Prostate gland (tissue), 2 donors: ENCODE results near the gene SRPK1. TPM values are rescaled to one million over a fixed set of nuclear protein-coding genes. Genes with fewer than 3 reads are reported as not detected.
A peak's percentile ranks its signal among the peaks of the same experiment; 100 is the strongest.

ENCODE experiments used
- DNase-seq: peaks from one replicate; pipeline ENCODE4 v3.0.0-alpha.2; 2019; ENCODE audit warnings: low spot score
- H3K27ac ChIP-seq, 2 donors: fragments of 200-600 bp; sonication (generic); 2 replicates each; pipeline ENCODE4 v1.5.1; 2017 to 2019
- H3K27me3 ChIP-seq: fragments of 200-600 bp; sonication (generic); replicated peaks from 2 replicates; pipeline ENCODE4 v1.5.1; 2019; ENCODE audit not compliant: insufficient read depth
- H3K36me3 ChIP-seq, 2 donors: fragments of 200-600 bp; sonication (generic); 1 replicate in 1 of 2; 2 replicates in 1 of 2; pipeline versions ENCODE4 v1.5.1 to v1.8.1; 2017 to 2019
- H3K4me1 ChIP-seq: fragments of 200-600 bp; sonication (generic); replicated peaks from 2 replicates; pipeline ENCODE4 v1.5.1; 2019
- H3K4me3 ChIP-seq, 2 donors: fragments of 200-600 bp; sonication (generic); 2 replicates each; pipeline ENCODE4 v1.5.1; 2017 to 2019
- H3K9me3 ChIP-seq: fragments of 200-600 bp; sonication (generic); 2 replicates; pipeline ENCODE4 v1.5.1; 2017
- CTCF ChIP-seq, 4 experiments: fragments of 200-600 bp in 2 of 4; fragments of 450-650 bp in 2 of 4; sonication (generic) in 2 of 4; IDR thresholded peaks; 1 replicate in 3 of 4; 2 replicates in 1 of 4; pipeline ENCODE4 v1.5.1; 2016 to 2019; ENCODE audit warnings: antibody characterized with exemption in 4 of 4, mild to moderate bottlenecking in 2 of 4, moderate library complexity in 2 of 4
- POLR2A ChIP-seq: fragments of 450-650 bp; IDR thresholded peaks from one replicate; pipeline ENCODE4 v1.6.1; 2016; ENCODE audit warnings: antibody characterized with exemption, mild to moderate bottlenecking
- POLR2AphosphoS5 ChIP-seq: sonication (generic); formaldehyde crosslinking; IDR thresholded peaks from one replicate; pipeline ENCODE4 v1.6.1; 2017; ENCODE audit warnings: antibody characterized with exemption
- WGBS: methylation state at CpG from one replicate; pipeline ENCODE4 v1.1.5; 2018; 5-methylcytosine and 5-hydroxymethylcytosine counted together
- intact Hi-C: fragments of 100-400 bp; cut with DNase I; formaldehyde crosslinking; loops from one replicate; pipeline ENCODE4 v1.14.2; 2022
- total RNA-seq, 2 donors: library from RNA; depleted of rRNA; stranded (reverse); fragments of >200 nt; gene quantifications; one replicate each; pipeline ENCODE4 v1.1.0, GENCODE V29; 2016

Gene SRPK1
- total RNA-seq: 10 to 100 TPM; 19.4 to 59.4 TPM

DNA sequence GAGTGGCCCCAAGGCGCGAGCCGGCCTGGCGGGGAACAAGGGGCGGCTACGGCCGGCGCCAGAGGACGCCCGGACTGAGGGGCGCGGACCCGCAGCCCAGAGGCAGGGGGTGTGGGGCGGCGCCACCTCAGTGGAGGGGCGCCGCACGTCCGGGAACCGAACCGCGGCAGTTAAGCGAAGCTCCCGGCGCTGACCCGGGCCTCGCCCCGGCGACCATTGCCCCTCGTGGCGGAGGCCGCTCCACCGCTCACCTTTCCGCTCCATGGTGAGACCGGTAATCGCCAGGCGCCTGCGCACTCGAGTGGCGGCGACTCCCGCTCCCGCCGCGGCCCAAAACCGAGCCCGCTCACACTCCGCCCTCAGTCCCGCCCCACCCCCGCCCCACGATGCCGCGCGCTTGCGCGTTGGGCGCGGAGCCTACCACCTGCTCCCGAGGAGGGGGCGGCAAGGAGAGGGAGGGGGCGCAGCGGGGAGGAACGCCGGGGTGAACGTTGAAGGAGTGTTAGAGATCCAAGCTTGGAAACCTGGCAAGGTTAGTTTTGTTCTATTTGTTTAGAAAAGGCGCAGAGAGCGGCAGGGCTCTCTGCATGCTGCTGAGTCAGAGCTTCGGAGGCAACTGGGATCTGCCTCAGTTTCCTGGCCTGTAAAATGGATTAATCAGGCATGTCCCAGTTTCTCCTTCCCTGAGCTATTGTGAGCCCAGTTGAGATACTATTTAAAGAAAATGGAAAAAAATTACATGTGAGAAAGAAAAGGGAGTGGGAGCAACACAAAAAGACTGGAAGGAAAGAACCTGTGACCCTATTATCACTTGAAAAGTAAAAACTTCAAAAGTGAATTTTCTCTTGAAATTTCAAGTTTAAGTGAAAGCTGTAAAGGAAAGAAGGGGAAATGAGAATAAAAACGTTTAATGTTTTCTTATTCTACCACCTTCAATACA is at the start of gene SRPK1:
TSS of gene SRPK1 (minus strand) at position 306 of the 940 bp plus-strand sequence. CDS start at position 264, 42 bp downstream.
- intact Hi-C loops: no loop called here
- peak within 1 kb of the TSS; percentile 62 to 75 for H3K27ac ChIP-seq
- DNase-seq: peak; percentile 84
- H3K4me3 ChIP-seq: peak within 1 kb of the TSS; percentile 86 to 89
- no peaks in the 10 kb centered on the region for H3K9me3 ChIP-seq
- no peaks in the 10 kb centered on the region for H3K36me3 ChIP-seq
- no peaks in the 10 kb centered on the region for H3K4me1 ChIP-seq
- H3K27me3 ChIP-seq: no peaks in the 10 kb centered on the region
- TF ChIP-seq POLR2A (peak; percentile 86), CTCF (IDR thresholded peaks at IDR 0.05) (no peak), POLR2AphosphoS5 (peak; percentile 90)
- WGBS: 1% methylated on average over 41 of the region's 69 CpGs

DNA sequence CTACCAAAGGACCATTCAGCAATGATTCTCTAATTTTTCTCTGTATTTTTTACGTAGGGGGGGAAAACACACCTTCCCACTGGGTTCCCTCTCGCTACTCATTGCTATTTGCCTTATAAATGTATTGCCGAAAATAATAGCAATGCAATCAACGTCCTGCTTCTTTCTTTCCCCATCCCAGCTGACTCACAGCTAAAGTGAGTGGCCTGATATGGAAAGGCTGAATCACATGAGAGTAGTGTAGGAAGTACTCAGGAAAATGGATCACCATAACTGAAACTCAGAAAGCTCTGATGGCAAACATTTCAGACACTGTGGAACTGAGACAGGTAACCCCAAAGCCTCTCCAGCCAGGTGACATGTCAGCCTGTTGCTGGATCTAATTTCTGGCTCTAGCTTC is 49.3 kb upstream of the SRPK1 start:
- no peak for TF ChIP-seq CTCF (IDR thresholded peaks at IDR 0.05)
- Histone ChIP-seq H3K36me3 (no peaks in the 10 kb centered on the region), H3K4me1 (no peaks in the 10 kb centered on the region), H3K27me3 (no peaks in the 10 kb centered on the region), H3K27ac (no peak overlapping the region), H3K4me3 (no peak overlapping the region), H3K9me3 (no peaks in the 10 kb centered on the region)
- WGBS: 84% methylated on average over 4 of the region's 4 CpGs
- intact Hi-C loops: no loop called here
- no peak for DNase-seq

GRCh38 chr6:35969646-35970045 is 48.7 kb upstream of the SRPK1 start:
- TF ChIP-seq POLR2AphosphoS5 (no peak), CTCF (IDR thresholded peaks at IDR 0.05) (no peak), POLR2A (no peak)
- Histone ChIP-seq H3K4me3 (no peak overlapping the region), H3K4me1 (no peaks in the 10 kb centered on the region), H3K27ac (no peak overlapping the region), H3K9me3 (no peaks in the 10 kb centered on the region), H3K27me3 (no peaks in the 10 kb centered on the region), H3K36me3 (no peaks in the 10 kb centered on the region)
- DNase-seq: no peak
- intact Hi-C loops: no loop called here

- no peaks in the 10 kb centered on the region for H3K4me1 ChIP-seq
- no peak overlapping the region for H3K4me3 ChIP-seq
- TF ChIP-seq POLR2A (no peak), CTCF (IDR thresholded peaks at IDR 0.05) (no peak), POLR2AphosphoS5 (no peak)
- intact Hi-C loops: no loop called here
- no peaks in the 10 kb centered on the region for H3K27me3 ChIP-seq
- no peak overlapping the region for H3K27ac ChIP-seq
- H3K36me3 ChIP-seq: no peaks in the 10 kb centered on the region
- H3K9me3 ChIP-seq: no peaks in the 10 kb centered on the region
- no peak for DNase-seq
- whole genome bisulfite sequencing: 90% methylated on average over 4 of the region's 4 CpGs
Measured at GRCh38 chr6:35968821-35969220, 47.9 kb upstream of the SRPK1 start.
